GM18861 (cell line): ENCODE results near the gene LSM7.
"Not testable (repeated sequence)": the region's sequence is repeated elsewhere in the genome, so short reads cannot be mapped to it uniquely, and the experiment has no call there.

Experiments
- ATAC-seq: cut with Tn5 transposase; IDR thresholded peaks from one replicate; pipeline ENCODE4 v1.9.1; 2021; ENCODE audit not compliant: unreplicated experiment

The LSM7 gene

DNA sequence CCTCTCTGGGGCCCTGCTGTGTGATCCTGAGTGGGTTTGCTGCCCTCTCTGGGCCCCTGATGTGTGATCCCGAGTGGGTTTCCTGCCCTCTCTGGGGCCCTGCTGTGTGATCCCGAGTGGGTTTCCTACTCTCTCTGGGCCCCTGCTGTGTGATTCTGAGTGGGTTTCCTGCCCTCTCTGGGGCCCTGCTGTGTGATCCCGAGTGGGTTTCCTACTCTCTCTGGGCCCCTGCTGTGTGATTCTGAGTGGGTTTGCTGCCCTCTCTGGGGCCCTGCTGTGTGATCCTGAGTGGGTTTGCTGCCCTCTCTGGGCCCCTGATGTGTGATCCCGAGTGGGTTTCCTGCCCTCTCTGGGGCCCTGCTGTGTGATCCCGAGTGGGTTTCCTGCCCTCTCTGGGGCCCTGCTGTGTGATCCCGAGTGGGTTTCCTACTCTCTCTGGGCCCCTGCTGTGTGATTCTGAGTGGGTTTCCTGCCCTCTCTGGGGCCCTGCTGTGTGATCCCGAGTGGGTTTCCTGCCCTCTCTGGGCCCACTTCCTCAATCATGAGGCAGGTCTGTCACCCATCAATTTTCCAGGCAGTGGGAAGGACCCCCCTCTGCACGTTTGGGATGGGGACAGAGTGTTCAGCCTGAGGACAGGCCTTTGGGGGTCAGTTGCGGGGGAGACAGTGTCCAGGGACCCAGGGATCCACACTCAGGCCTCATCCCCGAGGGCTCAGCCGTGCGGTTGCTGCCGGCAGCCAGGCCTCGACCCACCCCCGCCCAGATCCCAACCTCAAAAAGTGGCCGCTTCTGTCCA lies 46.9 kb downstream of the LSM7 start:
- ATAC-seq: not testable (repeated sequence)

DNA sequence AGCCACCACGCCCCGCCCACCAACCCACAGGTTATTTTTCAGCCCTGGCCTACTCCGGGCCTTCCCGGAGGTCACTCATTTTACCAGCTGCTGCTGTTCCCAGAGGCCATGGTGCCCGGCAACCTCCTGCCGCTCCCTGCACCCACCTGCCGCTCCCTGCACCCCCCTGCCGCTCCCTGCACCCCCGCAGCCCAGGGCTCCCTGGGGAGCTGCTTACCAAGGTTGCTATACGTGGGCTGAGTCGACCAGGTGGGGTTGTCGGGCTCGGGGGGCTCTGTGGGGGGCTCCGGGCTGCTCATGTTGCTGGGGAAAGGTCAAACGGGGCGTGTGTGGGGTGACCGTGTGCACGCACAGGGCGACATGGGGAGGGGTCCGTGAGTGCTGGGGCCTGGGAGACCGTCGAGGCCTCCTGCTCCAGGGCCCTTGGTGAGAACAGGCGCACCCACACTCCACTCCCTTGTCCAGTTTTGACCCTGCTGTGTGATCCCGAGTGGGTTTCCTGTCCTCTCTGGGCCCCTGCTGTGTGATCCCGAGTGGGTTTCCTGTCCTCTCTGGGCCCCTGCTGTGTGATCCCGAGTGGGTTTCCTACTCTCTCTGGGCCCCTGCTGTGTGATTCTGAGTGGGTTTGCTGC lies 47.6 kb downstream of the LSM7 start:
- ATAC-seq: no peak

- no peak for ATAC-seq
Observed at GRCh38 chr19:2278459-2279158, 49.8 kb downstream of the LSM7 start.

- ATAC-seq: no peak
Observed at GRCh38 chr19:2277138-2277537, 51.2 kb downstream of the LSM7 start.

DNA sequence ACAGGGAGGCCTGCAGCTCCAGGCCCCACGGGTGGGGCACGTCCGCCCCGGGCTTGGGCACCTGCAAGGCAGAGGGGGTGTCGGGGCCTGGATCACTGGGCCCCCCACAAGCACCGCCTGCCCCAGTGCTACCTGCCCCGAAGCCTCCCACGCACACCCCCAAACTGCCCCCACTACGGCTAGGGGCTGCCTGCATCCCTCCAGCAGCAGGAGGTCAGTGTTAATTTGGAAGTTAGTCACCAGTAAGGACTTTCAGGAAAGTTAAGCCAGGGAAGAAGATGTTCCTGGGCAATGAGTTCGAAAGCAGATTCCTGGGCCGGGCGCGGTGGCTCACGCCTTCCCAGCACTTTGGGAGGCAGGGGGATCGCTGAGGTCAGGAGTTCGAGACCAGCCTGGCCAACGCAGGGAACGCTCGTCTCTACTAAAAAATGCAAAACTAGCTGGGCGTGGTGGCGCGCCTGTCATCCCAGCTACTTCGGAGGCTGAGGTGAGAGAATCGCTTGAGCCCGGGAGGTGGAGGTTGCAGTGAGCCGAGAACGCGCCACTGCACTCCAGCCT lies 51.9 kb downstream of the LSM7 start:
- no peak for ATAC-seq

DNA sequence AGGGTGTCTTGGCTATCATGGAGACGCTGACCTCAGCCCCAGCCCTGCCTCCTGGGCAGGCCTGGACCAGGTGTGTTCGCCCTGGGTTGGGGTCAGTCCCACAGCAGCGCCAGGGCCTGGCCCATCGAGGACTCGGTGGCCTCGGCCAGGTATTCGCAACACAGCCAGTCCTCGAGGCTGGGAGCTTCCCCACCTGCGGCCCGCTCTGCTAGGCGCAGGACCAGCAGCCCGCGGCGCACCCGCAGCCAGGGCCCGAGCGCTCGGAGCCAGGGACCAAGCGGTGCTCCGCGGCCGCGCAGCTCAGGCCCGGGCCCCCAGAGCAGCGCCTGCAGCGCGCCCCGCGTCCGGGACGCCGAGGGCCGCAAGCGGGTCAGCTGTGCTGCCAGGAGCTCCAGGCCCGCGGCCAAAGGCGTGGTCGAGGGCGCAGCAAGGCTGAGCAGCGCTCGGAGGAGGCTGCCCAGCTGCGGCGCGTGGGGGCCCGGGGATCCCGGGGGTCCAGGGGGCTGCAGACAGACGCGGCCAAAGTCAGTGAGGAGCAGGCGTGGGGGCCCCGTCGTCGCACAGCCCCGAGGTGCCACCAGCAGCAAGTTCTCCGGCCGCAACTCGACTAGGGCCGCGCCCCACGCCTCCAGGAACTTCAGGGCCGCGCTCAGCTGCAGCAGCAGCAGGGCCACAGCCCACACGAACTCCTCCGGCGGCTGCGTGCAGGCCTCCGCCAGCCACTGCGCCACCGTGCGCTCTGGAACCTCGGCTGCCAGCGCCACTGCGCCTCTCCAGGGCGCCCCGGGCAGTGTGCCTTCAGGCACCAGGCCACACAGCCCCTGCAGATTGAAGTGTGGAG lies 52.6 kb downstream of the LSM7 start:
- no peak for ATAC-seq

- no peak for ATAC-seq
Observed at GRCh38 chr19:2274931-2275535, 53.4 kb downstream of the LSM7 start.

GRCh38 chr19:2274185-2274711 lies 54.1 kb downstream of the LSM7 start:
- ATAC-seq: no peak

- peak; percentile 22 for ATAC-seq
Observed at GRCh38 chr19:2273356-2274184, 54.8 kb downstream of the LSM7 start.
